ENCODE results near the gene AGPAT4. TPM values are rescaled to one million over a fixed set of nuclear protein-coding genes. Genes with fewer than 3 reads are reported as not detected.

AGPAT4 gene
- total and polyA plus RNA-seq, 2 donors (not counting 1 experiment from before 2014, with no cell fraction given): 4.4 to 6.1 TPM

- POLR2A ChIA-PET: no interaction called here
These were observed 193.4 kb downstream of the AGPAT4 start for GRCh38 chr6:161080263-161080970.

More at GRCh38 chr6:161080263-161080970, 193.4 kb downstream of the AGPAT4 start:
- Histone ChIP-seq H3K4me3 (ENCODE audit: control extremely low read depth in 1 of 5, extremely low read depth in 1 of 5, insufficient read depth in 1 of 5, low read depth in 2 of 5, low read length in 4 of 5) (no peak overlapping the region), H3K36me3 (replicated peaks in 1 of 2; ENCODE audit: control extremely low read depth in 1 of 2, control insufficient read depth in 1 of 2, extremely low read depth in 1 of 2, insufficient read depth in 2 of 2, low read length in 1 of 2) (peaks cover 0 to 66% of the 10 kb centered on the region in 2 experiments), H3K9ac (ENCODE audit: low read length) (no peak overlapping the region), H3K27me3 (replicated peaks in 1 of 4; ENCODE audit: control extremely low read depth in 1 of 4, control insufficient read depth in 3 of 4, insufficient read depth in 4 of 4, low read length in 3 of 4) (no peaks in the 10 kb centered on the region), H4K20me1 (ENCODE audit: control insufficient read depth, insufficient read depth, low read length, poor library complexity, severe bottlenecking) (no peaks in the 10 kb centered on the region), H3K27ac (ENCODE audit: low read length in 2 of 2) (no peak overlapping the region), H3K79me2 (ENCODE audit: control insufficient read depth, insufficient read depth, low read length) (no peaks in the 10 kb centered on the region), H2AFZ (ENCODE audit: insufficient read depth, low read depth, low read length, poor library complexity, severe bottlenecking) (no peak overlapping the region), H3K9me3 (ENCODE audit: control extremely low read depth in 1 of 3, control insufficient read depth in 2 of 3, insufficient read depth in 1 of 3, low read length in 2 of 3) (no peaks in the 10 kb centered on the region), H3K4me2 (replicated peaks; ENCODE audit: low read depth, low read length, poor library complexity, severe bottlenecking) (no peak overlapping the region), H3K4me1 (ENCODE audit: control insufficient read depth in 2 of 2, insufficient read depth in 2 of 2, low read length in 2 of 2) (no peaks in the 10 kb centered on the region)
- Mint-ChIP-seq H3K27ac (no peak overlapping the region), H3K4me3 (no peak overlapping the region), H3K4me1 (no peaks in the 10 kb centered on the region), H3K9me3 (ENCODE audit: insufficient read depth) (no peaks in the 10 kb centered on the region), H3K27me3 (no peaks in the 10 kb centered on the region)
- intact Hi-C loops (cut with micrococcal nuclease): no loop called here
- WGBS (ENCODE audit: insufficient coverage): 100% methylated on average over 4 of the region's 12 CpGs
- DNase-seq (no peak), ATAC-seq (ENCODE audit: low read depth) (no peak)
- TF ChIP-seq EZH2 (IDR thresholded peaks at IDR 0.05; ENCODE audit: borderline replicate concordance, insufficient read depth, low read depth, low read length, poor library complexity, severe bottlenecking): no peak
- TF ChIP-seq, protein P1, sequence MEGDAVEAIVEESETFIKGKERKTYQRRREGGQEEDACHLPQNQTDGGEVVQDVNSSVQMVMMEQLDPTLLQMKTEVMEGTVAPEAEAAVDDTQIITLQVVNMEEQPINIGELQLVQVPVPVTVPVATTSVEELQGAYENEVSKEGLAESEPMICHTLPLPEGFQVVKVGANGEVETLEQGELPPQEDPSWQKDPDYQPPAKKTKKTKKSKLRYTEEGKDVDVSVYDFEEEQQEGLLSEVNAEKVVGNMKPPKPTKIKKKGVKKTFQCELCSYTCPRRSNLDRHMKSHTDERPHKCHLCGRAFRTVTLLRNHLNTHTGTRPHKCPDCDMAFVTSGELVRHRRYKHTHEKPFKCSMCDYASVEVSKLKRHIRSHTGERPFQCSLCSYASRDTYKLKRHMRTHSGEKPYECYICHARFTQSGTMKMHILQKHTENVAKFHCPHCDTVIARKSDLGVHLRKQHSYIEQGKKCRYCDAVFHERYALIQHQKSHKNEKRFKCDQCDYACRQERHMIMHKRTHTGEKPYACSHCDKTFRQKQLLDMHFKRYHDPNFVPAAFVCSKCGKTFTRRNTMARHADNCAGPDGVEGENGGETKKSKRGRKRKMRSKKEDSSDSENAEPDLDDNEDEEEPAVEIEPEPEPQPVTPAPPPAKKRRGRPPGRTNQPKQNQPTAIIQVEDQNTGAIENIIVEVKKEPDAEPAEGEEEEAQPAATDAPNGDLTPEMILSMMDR (IDR thresholded peaks at IDR 0.05): no peak
- CTCF ChIA-PET: no interaction called here

All from B cell (primary cell).